PC-9 (cell line): ENCODE measurements around the gene SENP6. TPM values are rescaled to one million over a fixed set of nuclear protein-coding genes. Genes with fewer than 3 reads are reported as not detected.
"Not testable (repeated sequence)": the region's sequence is repeated elsewhere in the genome, so short reads cannot be mapped to it uniquely, and the experiment has no call there.

Source experiments
- BruUV-seq: library from RNA; stranded (reverse); fragments of 400-500 nt; replicated peaks from 2 replicates; lab custom pipeline; 2021; lab: Mats Ljungman, UMichigan
- CTCF ChIA-PET: fragments of 300-600 bp; sonication (Branson Sonifier 250); formaldehyde crosslinking; loops from one replicate; lab custom pipeline; 2022; ENCODE audit warnings: antibody characterized with exemption; lab: Charles Lee
- POLR2A ChIA-PET: fragments of 300-600 bp; sonication (Branson Sonifier 250); formaldehyde crosslinking; loops from one replicate; lab custom pipeline; 2022; ENCODE audit warnings: antibody characterized with exemption; ENCODE audit not compliant: unreplicated experiment; lab: Charles Lee
- DNase-seq, 2 experiments: peaks; one replicate each; pipeline versions ENCODE4 v3.0.0 to v3.0.0-alpha.2; 2015 to 2022; ENCODE audit warnings: mixed read lengths in 1 of 2
- H2AFZ ChIP-seq: fragments of 200-600 bp; sonication (generic); 2 replicates; pipeline ENCODE4 v1.8.1; 2017; ENCODE audit warnings: antibody characterized with exemption
- H3F3A ChIP-seq: fragments of 200-600 bp; sonication (generic); 2 replicates; pipeline ENCODE4 v1.8.1; 2017; ENCODE audit warnings: antibody characterized with exemption, mild to moderate bottlenecking, low read depth; ENCODE audit not compliant: insufficient read depth
- H3K27ac ChIP-seq: fragments of 200-600 bp; sonication (generic); 2 replicates; pipeline ENCODE4 v1.6.1; 2016; ENCODE audit warnings: mixed run types
- H3K27me3 ChIP-seq: fragments of 200-600 bp; sonication (generic); 2 replicates; pipeline ENCODE4 v1.6.1; 2016; ENCODE audit warnings: low read depth, mixed run types; ENCODE audit not compliant: insufficient read depth
- H3K36me3 ChIP-seq: fragments of 200-600 bp; sonication (generic); 2 replicates; pipeline ENCODE4 v1.6.1; 2016; ENCODE audit warnings: low read depth, mixed run types
- H3K4me1 ChIP-seq: fragments of 200-600 bp; sonication (generic); replicated peaks from 2 replicates; pipeline ENCODE4 v1.6.1; 2016; ENCODE audit warnings: mixed run types; ENCODE audit not compliant: insufficient read depth
- H3K4me2 ChIP-seq: fragments of 200-600 bp; sonication (generic); 2 replicates; pipeline ENCODE4 v1.6.1; 2017; ENCODE audit warnings: mixed run types
- H3K4me3 ChIP-seq: fragments of 200-600 bp; sonication (generic); 2 replicates; pipeline ENCODE4 v1.6.1; 2016; ENCODE audit warnings: mixed run types
- H3K79me2 ChIP-seq: fragments of 200-600 bp; sonication (generic); 2 replicates; pipeline ENCODE4 v1.6.1; 2017; ENCODE audit warnings: low read depth, mixed run types
- H3K9me2 ChIP-seq: fragments of 200-600 bp; sonication (generic); 2 replicates; pipeline ENCODE4 v1.8.1; 2017; ENCODE audit warnings: mild to moderate bottlenecking; ENCODE audit not compliant: insufficient read depth
- H3K9me3 ChIP-seq: fragments of 200-600 bp; sonication (generic); 2 replicates; pipeline ENCODE4 v1.8.1; 2016; ENCODE audit warnings: low read depth; ENCODE audit not compliant: insufficient read depth
- H4K20me1 ChIP-seq: fragments of 200-600 bp; sonication (generic); 2 replicates; pipeline ENCODE4 v1.8.1; 2017; ENCODE audit not compliant: insufficient read depth
- EZH2 ChIP-seq: fragments of 200-600 bp; sonication (generic); IDR thresholded peaks from 2 replicates; pipeline ENCODE4 v1.8.0; 2017; ENCODE audit warnings: antibody characterized with exemption, low read depth
- intact Hi-C: fragments of 100-400 bp; cut with micrococcal nuclease; formaldehyde crosslinking; loops from one replicate; pipeline ENCODE4 v1.10.0; 2022; ENCODE audit not compliant: unreplicated experiment
- total RNA-seq: library from RNA; stranded (reverse); gene quantifications from 2 replicates; pipeline ENCODE4 v1.2.3, GENCODE V29; 2021
- TF ChIP-seq, protein P1 (sequence below): fragments of 200-600 bp; sonication (generic); conservative IDR thresholded peaks from 2 replicates; pipeline ENCODE4 v1.6.1; 2017; ENCODE audit warnings: mixed run types, antibody characterized with exemption, mild to moderate bottlenecking, moderate library complexity

Gene SENP6
- total RNA-seq, 1 experiment from 2014 or later = 70.4 TPM

DNA sequence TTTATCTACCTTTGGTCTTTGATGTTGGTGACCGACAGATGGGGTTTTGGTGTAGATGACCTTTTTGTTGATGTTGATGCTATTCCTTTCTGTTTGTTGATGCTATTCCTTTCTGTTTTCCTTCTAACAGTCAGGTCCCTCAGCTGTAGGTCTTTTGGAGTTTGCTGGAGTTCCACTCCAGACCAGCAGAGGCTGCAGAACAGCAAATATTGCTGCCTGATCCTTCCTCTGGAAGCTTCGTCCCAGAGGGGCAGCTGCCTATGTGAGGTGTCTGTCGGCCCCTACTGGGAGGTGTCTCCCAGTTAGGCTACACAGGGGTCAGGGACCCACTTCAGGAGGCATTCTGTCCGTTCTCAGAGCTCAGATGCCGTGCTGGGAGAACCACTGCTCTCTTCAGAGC is 85.9 kb downstream of the SENP6 start:
- H3K27me3 ChIP-seq, H3K27ac ChIP-seq, H4K20me1 ChIP-seq, H3K79me2 ChIP-seq, H3K9me3 ChIP-seq, H3K4me1 ChIP-seq, H2AFZ ChIP-seq, BruUV-seq, DNase-seq, H3K4me2 ChIP-seq, H3K4me3 ChIP-seq, H3K9me2 ChIP-seq, H3F3A ChIP-seq, CTCF ChIA-PET, intact Hi-C loops: not testable (repeated sequence)
- peaks cover 11% of the 10 kb centered on the region for H3K36me3 ChIP-seq
- POLR2A ChIA-PET = interaction anchor here (0.6 kb wide), 1 partner anchor 162 kb away, joined by 3 read pairs; no protein-coding TSS in a partner anchor

DNA sequence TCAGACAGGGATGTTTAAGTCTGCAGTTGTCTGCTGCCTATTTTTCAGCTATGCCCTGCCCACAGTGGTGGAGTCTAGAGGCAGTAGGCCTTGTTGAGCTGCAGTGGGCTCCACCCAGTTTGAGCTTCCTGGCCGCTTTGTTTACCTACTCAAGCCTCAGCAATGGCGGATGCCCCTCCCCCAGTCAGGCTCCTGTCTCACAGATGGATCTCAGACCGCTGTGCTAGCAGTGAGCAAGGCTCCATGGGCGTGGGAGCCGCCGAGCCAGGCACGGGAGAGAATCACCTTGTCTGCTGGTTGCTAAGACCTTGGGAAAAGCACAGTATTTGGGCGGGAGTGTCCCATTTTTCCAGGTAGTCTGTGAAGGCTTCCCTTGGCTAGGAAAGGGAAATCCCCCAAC is 86.3 kb downstream of the SENP6 start:
- H3K27ac ChIP-seq, H3F3A ChIP-seq, H3K27me3 ChIP-seq, H3K9me2 ChIP-seq, DNase-seq, H3K36me3 ChIP-seq, POLR2A ChIA-PET, H4K20me1 ChIP-seq, intact Hi-C loops, H3K9me3 ChIP-seq, H3K4me2 ChIP-seq, BruUV-seq, H3K4me1 ChIP-seq, CTCF ChIA-PET, H3K79me2 ChIP-seq, H3K4me3 ChIP-seq, H2AFZ ChIP-seq: not testable (repeated sequence)

DNA sequence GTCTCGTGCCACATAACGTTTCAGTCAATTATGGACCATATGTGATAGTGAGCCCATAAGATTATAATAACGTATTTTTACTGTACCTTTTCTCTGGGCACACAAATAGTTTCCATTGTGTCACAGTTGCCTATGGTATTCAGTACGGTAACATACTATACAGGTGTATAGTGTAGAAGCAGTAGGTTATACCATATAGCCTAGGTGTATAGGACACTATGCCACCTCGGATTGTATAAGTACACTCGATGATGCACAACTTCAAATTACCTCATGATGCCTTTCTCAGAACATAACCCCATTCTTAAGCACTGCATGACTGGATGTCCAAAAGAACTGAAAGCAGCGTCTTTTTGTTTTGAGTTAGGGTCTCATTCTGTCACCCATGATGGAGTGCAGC is 87.9 kb downstream of the SENP6 start:
- H3K9me3 ChIP-seq = no peaks in the 10 kb centered on the region
- H3K27me3 ChIP-seq = no peaks in the 10 kb centered on the region
- no peak for DNase-seq
- H3F3A ChIP-seq = no peaks in the 10 kb centered on the region; the same call in 1 of the 2 replicates
- no peak overlapping the region for H3K4me3 ChIP-seq
- H3K79me2 ChIP-seq = no peaks in the 10 kb centered on the region
- intact Hi-C loops = no loop called here
- H2AFZ ChIP-seq = no peak overlapping the region
- H4K20me1 ChIP-seq = no peaks in the 10 kb centered on the region
- no peaks in the 10 kb centered on the region for H3K4me1 ChIP-seq
- ChIA-PET POLR2A (no interaction called here), CTCF (no interaction called here)
- peaks cover 7% of the 10 kb centered on the region for H3K36me3 ChIP-seq
- TF ChIP-seq EZH2 = no peak
- TF ChIP-seq, protein P1, sequence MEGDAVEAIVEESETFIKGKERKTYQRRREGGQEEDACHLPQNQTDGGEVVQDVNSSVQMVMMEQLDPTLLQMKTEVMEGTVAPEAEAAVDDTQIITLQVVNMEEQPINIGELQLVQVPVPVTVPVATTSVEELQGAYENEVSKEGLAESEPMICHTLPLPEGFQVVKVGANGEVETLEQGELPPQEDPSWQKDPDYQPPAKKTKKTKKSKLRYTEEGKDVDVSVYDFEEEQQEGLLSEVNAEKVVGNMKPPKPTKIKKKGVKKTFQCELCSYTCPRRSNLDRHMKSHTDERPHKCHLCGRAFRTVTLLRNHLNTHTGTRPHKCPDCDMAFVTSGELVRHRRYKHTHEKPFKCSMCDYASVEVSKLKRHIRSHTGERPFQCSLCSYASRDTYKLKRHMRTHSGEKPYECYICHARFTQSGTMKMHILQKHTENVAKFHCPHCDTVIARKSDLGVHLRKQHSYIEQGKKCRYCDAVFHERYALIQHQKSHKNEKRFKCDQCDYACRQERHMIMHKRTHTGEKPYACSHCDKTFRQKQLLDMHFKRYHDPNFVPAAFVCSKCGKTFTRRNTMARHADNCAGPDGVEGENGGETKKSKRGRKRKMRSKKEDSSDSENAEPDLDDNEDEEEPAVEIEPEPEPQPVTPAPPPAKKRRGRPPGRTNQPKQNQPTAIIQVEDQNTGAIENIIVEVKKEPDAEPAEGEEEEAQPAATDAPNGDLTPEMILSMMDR = no peak
- no TSS peak for BruUV-seq
- H3K27ac ChIP-seq = no peak overlapping the region
- H3K4me2 ChIP-seq = no peak overlapping the region
- H3K9me2 ChIP-seq = no peaks in the 10 kb centered on the region

DNA sequence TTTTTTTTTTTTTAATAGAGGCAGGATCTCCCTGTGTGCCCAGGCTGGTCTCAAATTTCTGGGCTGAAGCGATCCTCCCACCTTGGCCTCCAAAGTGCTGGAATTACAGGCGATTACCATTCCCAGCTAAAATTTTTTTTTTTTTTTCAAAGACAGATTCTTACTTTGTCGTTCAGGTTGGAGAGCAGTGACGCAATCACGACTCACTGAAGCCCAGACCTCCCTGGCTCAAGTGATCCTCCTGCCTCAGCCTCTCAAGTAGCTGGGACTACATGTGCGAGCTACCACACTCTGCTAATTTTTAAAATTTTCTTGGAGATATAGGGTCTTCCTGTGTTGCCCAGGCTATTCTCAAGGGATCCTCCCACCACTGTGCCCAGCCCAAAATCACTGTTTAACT is 89.3 kb downstream of the SENP6 start:
- Histone ChIP-seq H3K9me2 (no peaks in the 10 kb centered on the region), H3K4me1 (no peaks in the 10 kb centered on the region), H2AFZ (no peak overlapping the region), H3K36me3 (peaks cover 10% of the 10 kb centered on the region), H3K4me3 (no peak overlapping the region), H4K20me1 (no peaks in the 10 kb centered on the region), H3F3A (no peaks in the 10 kb centered on the region; the same call in 1 of the 2 replicates), H3K27ac (no peak overlapping the region), H3K79me2 (no peaks in the 10 kb centered on the region), H3K4me2 (no peak overlapping the region), H3K9me3 (no peaks in the 10 kb centered on the region), H3K27me3 (no peaks in the 10 kb centered on the region)
- DNase-seq = no peak
- intact Hi-C loops = no loop called here
- TF ChIP-seq EZH2 = no peak
- TF ChIP-seq, protein P1 = no peak
- BruUV-seq = no TSS peak
- POLR2A ChIA-PET = no interaction called here
- CTCF ChIA-PET = no interaction called here
